Sigmoid colon (tissue), 7 donors: ENCODE results near the gene SPINK4. TPM values are rescaled to one million over a fixed set of nuclear protein-coding genes. Genes with fewer than 3 reads are reported as not detected.
A peak's percentile ranks its signal among the peaks of the same experiment; 100 is the strongest.

Experiments used
- DNase-seq: peaks from one replicate; pipeline ENCODE4 v3.0.0-alpha.2; 2019
- H3K27ac ChIP-seq, 4 donors: fragments of 200-600 bp; sonication (generic); one replicate each; pipeline ENCODE4 v1.5.1; 2016 to 2019; ENCODE audit warnings: mild to moderate bottlenecking in 1 of 4
- H3K27me3 ChIP-seq, 3 donors: fragments of 200-600 bp; sonication (generic); one replicate each; pipeline ENCODE4 v1.5.1; 2019; ENCODE audit warnings: mild to moderate bottlenecking in 1 of 3
- H3K36me3 ChIP-seq, 4 donors: fragments of 200-600 bp; sonication (generic); one replicate each; pipeline ENCODE4 v1.5.1; 2016 to 2019
- H3K4me1 ChIP-seq, 4 donors: fragments of 200-600 bp; sonication (generic); one replicate each; pipeline ENCODE4 v1.5.1; 2017 to 2019
- H3K4me3 ChIP-seq, 4 donors: fragments of 200-600 bp; sonication (generic); one replicate each; pipeline ENCODE4 v1.5.1; 2017 to 2019; ENCODE audit warnings: mild to moderate bottlenecking in 2 of 4, moderate library complexity in 1 of 4
- H3K9me3 ChIP-seq, 4 donors: fragments of 200-600 bp in 3 of 4; sonication (generic) in 3 of 4; one replicate each; pipeline versions ENCODE4 v1.5.1 to v1.6.1; 2013 to 2019
- EP300 ChIP-seq, 4 donors: sonication (generic); formaldehyde crosslinking; IDR thresholded peaks; one replicate each; pipeline ENCODE4 v1.6.1; 2017; ENCODE audit warnings: antibody characterized with exemption in 4 of 4
- POLR2A ChIP-seq, 2 donors: fragments of 450-650 bp; IDR thresholded peaks; one replicate each; pipeline ENCODE4 v1.6.1; 2016; ENCODE audit warnings: antibody characterized with exemption in 2 of 2, mild to moderate bottlenecking in 2 of 2, moderate library complexity in 2 of 2
- POLR2AphosphoS5 ChIP-seq, 4 donors: sonication (generic); formaldehyde crosslinking; IDR thresholded peaks; one replicate each; pipeline ENCODE4 v1.6.1; 2017; ENCODE audit warnings: antibody characterized with exemption in 4 of 4
- WGBS, 2 donors: extraction: QIAGEN DNeasy Blood & Tissue Kit; methylation state at CpG; one replicate each; pipeline ENCODE4 v1.1.7; 2013; 5-methylcytosine and 5-hydroxymethylcytosine counted together
- intact Hi-C: fragments of 100-400 bp; cut with DNase I; formaldehyde crosslinking; loops from one replicate; pipeline ENCODE4 v1.15.1; 2023
- polyA plus RNA-seq, 3 donors: library from polyadenylated mRNA; stranded (reverse); fragments of 200-250 nt; gene quantifications; one replicate each; pipeline ENCODE4 v1.2.3, GENCODE V29; 2013
- total RNA-seq, 4 donors: library from RNA; depleted of rRNA; stranded (reverse); fragments of >200 nt; gene quantifications; one replicate each; pipeline ENCODE4 v1.1.0, GENCODE V29; 2016
- TF ChIP-seq, protein P1 (sequence below), 4 experiments: fragments of 450-650 bp in 3 of 4; fragments of 200-600 bp in 1 of 4; IDR thresholded peaks; one replicate each; pipeline ENCODE4 v1.5.1; 2016 to 2019; ENCODE audit warnings: antibody characterized with exemption in 4 of 4, mild to moderate bottlenecking in 3 of 4, moderate library complexity in 2 of 4
- donor health status: healthy with polysubstance abuse.
- donor health status: Bipolar disorder and iron deficiency.
- donor health status: healthy.

SPINK4 gene
- total and polyA plus RNA-seq, 7 donors: 26.4 to 1,105 (median 121) TPM; not detected in 4

DNA sequence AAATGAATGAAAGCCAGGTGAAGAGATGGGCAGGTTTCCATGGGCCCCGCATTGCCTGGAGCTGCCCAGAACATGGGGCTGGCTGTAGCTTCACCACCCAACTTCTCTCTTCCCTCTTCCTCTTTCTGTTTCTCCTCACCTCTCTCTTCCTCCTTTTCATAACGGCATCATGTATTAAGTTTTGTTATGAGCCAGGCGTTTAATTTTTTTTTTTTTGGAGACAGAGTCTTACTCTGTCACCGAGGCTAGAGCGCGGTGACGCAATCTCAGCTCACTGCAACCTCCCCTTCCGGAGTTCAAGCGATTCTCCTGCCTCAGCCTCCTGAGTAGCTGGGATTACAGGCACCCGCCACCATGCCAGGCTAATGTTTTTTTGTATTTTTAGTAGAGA lies 13.0 kb upstream of the SPINK4 start:
- Histone ChIP-seq H3K4me1 (peaks cover 0 to 8% (median 5%) of the 10 kb centered on the region in 4 donors), H3K27me3 (no peaks in the 10 kb centered on the region), H3K4me3 (no peak overlapping the region), H3K36me3 (no peaks in the 10 kb centered on the region), H3K27ac (no peak overlapping the region), H3K9me3 (no peaks in the 10 kb centered on the region)
- intact Hi-C loops: loop anchor here (5.0 kb wide), 1 partner anchor 90 kb away; no protein-coding TSS in a partner anchor
- TF ChIP-seq, protein P1, sequence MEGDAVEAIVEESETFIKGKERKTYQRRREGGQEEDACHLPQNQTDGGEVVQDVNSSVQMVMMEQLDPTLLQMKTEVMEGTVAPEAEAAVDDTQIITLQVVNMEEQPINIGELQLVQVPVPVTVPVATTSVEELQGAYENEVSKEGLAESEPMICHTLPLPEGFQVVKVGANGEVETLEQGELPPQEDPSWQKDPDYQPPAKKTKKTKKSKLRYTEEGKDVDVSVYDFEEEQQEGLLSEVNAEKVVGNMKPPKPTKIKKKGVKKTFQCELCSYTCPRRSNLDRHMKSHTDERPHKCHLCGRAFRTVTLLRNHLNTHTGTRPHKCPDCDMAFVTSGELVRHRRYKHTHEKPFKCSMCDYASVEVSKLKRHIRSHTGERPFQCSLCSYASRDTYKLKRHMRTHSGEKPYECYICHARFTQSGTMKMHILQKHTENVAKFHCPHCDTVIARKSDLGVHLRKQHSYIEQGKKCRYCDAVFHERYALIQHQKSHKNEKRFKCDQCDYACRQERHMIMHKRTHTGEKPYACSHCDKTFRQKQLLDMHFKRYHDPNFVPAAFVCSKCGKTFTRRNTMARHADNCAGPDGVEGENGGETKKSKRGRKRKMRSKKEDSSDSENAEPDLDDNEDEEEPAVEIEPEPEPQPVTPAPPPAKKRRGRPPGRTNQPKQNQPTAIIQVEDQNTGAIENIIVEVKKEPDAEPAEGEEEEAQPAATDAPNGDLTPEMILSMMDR (IDR thresholded peaks at IDR 0.05): no peak
- no peak for TF ChIP-seq POLR2AphosphoS5 (IDR thresholded peaks at IDR 0.05)
- TF ChIP-seq POLR2A (IDR thresholded peaks at IDR 0.05): no peak
- no peak for TF ChIP-seq EP300 (IDR thresholded peaks at IDR 0.05)
- DNase-seq: no peak
- WGBS, 2 donors: 77 to 88% methylated on average over 10 of the region's 10 CpGs

DNA sequence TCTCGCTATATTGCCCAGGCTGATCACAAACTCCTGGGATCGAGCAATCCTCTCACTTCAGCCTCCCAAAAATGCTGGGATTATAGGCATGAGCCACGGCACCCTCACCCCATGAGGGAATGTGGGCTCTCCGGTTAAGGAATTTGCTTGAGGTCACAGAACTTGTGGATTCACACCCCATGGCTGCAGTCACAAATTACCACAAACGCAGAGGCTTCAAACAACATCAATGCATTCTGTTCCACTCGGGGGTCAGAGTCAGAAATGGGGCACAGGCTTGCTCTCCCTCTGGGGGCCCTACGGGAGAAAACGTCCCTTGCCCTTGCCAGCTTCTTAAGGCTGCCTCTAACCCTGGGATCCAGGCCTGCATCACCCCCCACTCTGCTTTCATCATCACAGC lies 12.2 kb upstream of the SPINK4 start:
- WGBS, 2 donors: 91 to 93% methylated on average over 8 of the region's 8 CpGs
- Histone ChIP-seq H3K9me3 (no peaks in the 10 kb centered on the region), H3K27me3 (no peaks in the 10 kb centered on the region), H3K4me3 (no peak overlapping the region), H3K4me1 (peaks cover 0 to 8% (median 5%) of the 10 kb centered on the region in 4 donors), H3K36me3 (no peaks in the 10 kb centered on the region), H3K27ac (no peak overlapping the region)
- no peak for DNase-seq
- TF ChIP-seq POLR2A (IDR thresholded peaks at IDR 0.05) (no peak), EP300 (IDR thresholded peaks at IDR 0.05) (no peak), POLR2AphosphoS5 (IDR thresholded peaks at IDR 0.05) (no peak)
- TF ChIP-seq, protein P1 (IDR thresholded peaks at IDR 0.05): no peak
- intact Hi-C loops: loop anchor here (5.0 kb wide), 1 partner anchor 90 kb away; no protein-coding TSS in a partner anchor

DNA sequence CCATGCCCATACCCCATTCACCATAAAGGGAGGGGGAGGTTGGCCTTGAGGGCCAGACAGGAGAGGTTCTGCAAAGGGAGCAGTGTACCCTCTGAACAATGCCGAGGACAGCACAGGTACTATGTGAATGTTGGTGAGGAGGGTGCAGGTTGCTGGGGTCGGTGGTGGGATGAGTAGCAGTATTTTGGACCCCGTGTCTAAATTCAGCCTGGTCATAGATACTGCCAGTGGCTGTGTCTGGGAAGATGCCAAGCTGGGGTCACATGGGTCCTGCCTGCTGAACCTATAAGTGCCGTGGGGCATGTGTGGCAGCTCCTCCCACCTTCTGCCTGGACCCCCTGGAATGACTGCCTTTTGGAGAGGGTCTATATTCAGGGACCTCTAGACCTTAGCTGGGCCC lies 11.4 kb upstream of the SPINK4 start:
- Histone ChIP-seq H3K9me3 (no peaks in the 10 kb centered on the region), H3K27me3 (no peaks in the 10 kb centered on the region), H3K27ac (no peak overlapping the region), H3K4me1 (peaks cover 0 to 8% (median 5%) of the 10 kb centered on the region in 4 donors), H3K4me3 (no peak overlapping the region), H3K36me3 (no peaks in the 10 kb centered on the region)
- no peak for DNase-seq
- TF ChIP-seq, protein P1 (IDR thresholded peaks at IDR 0.05): no peak
- TF ChIP-seq EP300 (IDR thresholded peaks at IDR 0.05) (no peak), POLR2A (IDR thresholded peaks at IDR 0.05) (no peak), POLR2AphosphoS5 (IDR thresholded peaks at IDR 0.05) (no peak)
- intact Hi-C loops: loop anchor here (5.0 kb wide), 1 partner anchor 91 kb away; no protein-coding TSS in a partner anchor
- 74 to 78% methylated on average over 4 of the region's 4 CpGs for WGBS, 2 donors

DNA sequence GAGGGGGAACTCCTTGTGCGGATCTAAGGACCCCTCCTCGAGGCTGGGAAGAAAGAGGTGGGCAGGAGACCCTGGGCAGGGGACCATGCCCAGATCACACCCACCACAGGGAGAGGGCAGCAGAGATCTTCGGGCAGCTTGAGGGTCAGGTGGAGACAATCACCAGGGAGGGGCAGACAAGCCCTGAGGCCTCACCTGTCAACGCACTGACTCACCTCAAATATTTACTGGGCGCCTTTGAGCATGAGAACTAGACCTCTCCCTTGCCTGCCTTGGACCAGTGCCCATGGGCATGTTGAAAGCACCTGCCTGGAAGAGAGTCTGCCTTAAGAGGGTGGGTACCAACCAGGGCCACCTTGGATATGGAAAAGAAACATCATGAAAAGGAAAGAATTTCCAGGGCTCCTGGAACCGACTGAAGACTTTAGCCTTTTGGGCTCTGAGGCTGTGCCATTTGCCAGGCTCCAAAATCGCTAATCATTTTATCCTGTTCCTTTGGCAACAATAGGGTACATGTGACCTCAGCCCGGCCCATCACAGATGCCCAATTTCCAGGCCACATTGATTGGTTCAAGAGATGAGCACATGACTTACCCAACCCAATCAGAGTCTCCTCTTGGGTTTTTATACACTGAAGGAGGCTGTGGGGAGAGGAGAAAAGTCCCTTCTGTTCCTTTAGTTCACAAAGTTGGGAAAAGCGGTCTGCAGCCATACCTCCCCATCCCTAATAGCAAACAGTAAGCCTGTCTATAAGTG lies 10.4 kb upstream of the SPINK4 start:
- Histone ChIP-seq H3K9me3 (no peaks in the 10 kb centered on the region), H3K27ac (no peak overlapping the region), H3K36me3 (no peaks in the 10 kb centered on the region), H3K27me3 (no peaks in the 10 kb centered on the region), H3K4me3 (no peak overlapping the region), H3K4me1 (peaks cover 0 to 14% (median 7%) of the 10 kb centered on the region in 4 donors)
- WGBS, 2 donors: 27 to 79% methylated on average over 9 of the region's 9 CpGs
- DNase-seq: no peak
- TF ChIP-seq, protein P1 (IDR thresholded peaks at IDR 0.05): peak in 1 of 4 experiments; percentile 35
- TF ChIP-seq EP300 (IDR thresholded peaks at IDR 0.05): no peak
- intact Hi-C loops: loop anchor here (5.0 kb wide), 1 partner anchor 92 kb away; no protein-coding TSS in a partner anchor
